ENCODE measurements around the gene ATP2A3. TPM values are rescaled to one million over a fixed set of nuclear protein-coding genes. Genes with fewer than 3 reads are reported as not detected.
"Not testable (repeated sequence)": the region's sequence is repeated elsewhere in the genome, so short reads cannot be mapped to it uniquely, and the experiment has no call there.

ATP2A3 gene
- total RNA-seq, 1 donor from 2014 or later: 2.4 TPM

DNA sequence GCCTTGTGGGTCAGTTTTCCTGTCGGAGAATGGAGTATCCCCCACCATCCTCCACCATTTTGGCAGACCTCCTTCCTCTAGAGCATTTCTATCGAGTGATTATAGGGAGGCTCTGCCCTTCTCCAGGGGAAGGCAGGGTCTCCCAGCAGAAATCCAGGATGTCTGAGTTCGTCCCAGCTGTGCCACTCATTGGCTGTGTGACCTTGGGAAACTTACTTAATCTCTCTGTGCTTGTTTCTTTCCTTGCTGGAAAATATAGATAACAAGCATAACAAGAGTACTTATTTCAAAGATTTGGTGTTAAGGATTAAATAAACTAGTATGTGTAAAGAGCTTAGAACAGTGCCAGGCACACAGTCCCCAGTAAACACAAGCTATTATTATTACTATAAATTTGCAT lies 14.8 kb downstream of the ATP2A3 start:
- DNase-seq (ENCODE audit: low read depth): no peak
- H3K4me3 ChIP-seq (ENCODE audit: low read depth, low read length): no peak overlapping the region
- TF ChIP-seq, protein P1, sequence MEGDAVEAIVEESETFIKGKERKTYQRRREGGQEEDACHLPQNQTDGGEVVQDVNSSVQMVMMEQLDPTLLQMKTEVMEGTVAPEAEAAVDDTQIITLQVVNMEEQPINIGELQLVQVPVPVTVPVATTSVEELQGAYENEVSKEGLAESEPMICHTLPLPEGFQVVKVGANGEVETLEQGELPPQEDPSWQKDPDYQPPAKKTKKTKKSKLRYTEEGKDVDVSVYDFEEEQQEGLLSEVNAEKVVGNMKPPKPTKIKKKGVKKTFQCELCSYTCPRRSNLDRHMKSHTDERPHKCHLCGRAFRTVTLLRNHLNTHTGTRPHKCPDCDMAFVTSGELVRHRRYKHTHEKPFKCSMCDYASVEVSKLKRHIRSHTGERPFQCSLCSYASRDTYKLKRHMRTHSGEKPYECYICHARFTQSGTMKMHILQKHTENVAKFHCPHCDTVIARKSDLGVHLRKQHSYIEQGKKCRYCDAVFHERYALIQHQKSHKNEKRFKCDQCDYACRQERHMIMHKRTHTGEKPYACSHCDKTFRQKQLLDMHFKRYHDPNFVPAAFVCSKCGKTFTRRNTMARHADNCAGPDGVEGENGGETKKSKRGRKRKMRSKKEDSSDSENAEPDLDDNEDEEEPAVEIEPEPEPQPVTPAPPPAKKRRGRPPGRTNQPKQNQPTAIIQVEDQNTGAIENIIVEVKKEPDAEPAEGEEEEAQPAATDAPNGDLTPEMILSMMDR (conservative IDR thresholded peaks at IDR 0.05; ENCODE audit: low read depth, low read length): no peak

GRCh38 chr17:3948551-3948950 lies 15.7 kb downstream of the ATP2A3 start:
- not testable (repeated sequence) for DNase-seq (ENCODE audit: low read depth); H3K4me3 ChIP-seq (ENCODE audit: low read depth, low read length)

GRCh38 chr17:3947318-3947810 lies 16.9 kb downstream of the ATP2A3 start:
- TF ChIP-seq, protein P1 (conservative IDR thresholded peaks at IDR 0.05; ENCODE audit: low read depth, low read length): no peak
- no peak for DNase-seq (ENCODE audit: low read depth)
- no peak overlapping the region for H3K4me3 ChIP-seq (ENCODE audit: low read depth, low read length)

GRCh38 chr17:3946711-3947235 lies 17.5 kb downstream of the ATP2A3 start:
- DNase-seq (ENCODE audit: low read depth): no peak
- H3K4me3 ChIP-seq (ENCODE audit: low read depth, low read length): no peak overlapping the region
- TF ChIP-seq, protein P1 (conservative IDR thresholded peaks at IDR 0.05; ENCODE audit: low read depth, low read length): no peak

DNA sequence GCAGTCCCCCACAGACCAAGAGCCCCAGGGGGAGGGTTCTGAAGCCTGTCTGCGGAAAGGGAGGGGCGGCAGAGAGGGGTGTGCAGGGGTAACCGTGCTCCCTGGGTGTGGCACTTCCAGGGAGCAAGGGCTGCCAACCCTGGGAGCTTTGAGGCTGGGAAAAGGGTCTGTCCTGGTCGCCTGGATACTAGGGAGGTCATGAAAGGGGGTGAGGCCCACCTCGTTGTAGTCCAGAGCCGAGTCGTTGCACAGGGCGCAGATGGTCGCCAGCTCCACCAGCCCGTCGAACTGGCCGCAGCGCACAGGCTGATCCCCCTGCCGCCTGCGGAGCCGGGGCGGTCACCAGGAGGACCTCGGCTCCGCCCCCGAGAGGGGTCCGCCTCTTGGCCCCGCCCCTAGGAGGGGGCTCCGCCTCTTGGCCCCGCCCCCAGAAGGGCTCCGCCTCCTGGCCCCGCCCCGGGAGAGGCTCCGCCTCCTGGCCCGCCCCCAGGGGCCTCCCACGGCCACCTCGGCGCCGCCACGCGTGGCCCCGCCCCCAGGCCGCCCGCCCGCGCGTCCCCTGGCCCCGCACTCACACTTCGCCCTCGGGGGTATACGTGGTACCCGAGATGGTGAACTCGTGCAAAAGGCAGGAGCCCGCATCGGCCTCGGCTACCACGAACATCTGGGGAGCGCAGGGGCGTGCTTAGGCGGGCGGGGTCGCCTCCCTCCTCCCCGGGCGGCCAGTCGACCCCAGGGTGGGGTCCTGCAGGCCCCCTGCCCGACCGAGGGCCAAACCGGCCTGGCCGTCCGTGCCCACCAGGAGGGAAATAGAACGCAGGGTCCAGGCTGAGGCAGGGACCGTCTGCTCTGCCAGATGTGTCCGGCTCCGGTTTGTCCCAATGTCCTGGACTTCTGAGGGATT lies 19.5 kb downstream of the ATP2A3 start:
- DNase-seq (ENCODE audit: low read depth): no peak
- TF ChIP-seq, protein P1 (conservative IDR thresholded peaks at IDR 0.05; ENCODE audit: low read depth, low read length): no peak
- H3K4me3 ChIP-seq (ENCODE audit: low read depth, low read length): no peak overlapping the region

- DNase-seq (ENCODE audit: low read depth): no peak
- TF ChIP-seq, protein P1 (conservative IDR thresholded peaks at IDR 0.05; ENCODE audit: low read depth, low read length): no peak
- no peak overlapping the region for H3K4me3 ChIP-seq (ENCODE audit: low read depth, low read length)
Measured at GRCh38 chr17:3943240-3943891, 20.9 kb downstream of the ATP2A3 start.

- DNase-seq (ENCODE audit: low read depth): no peak
- no peak overlapping the region for H3K4me3 ChIP-seq (ENCODE audit: low read depth, low read length)
- TF ChIP-seq, protein P1 (conservative IDR thresholded peaks at IDR 0.05; ENCODE audit: low read depth, low read length): no peak
Measured at GRCh38 chr17:3940965-3941698, 23.1 kb downstream of the ATP2A3 start.
